Gastrocnemius medialis (tissue), 4 donors: ENCODE data around the gene EIF2S2. TPM values are rescaled to one million over a fixed set of nuclear protein-coding genes. Genes with fewer than 3 reads are reported as not detected.

Source experiments
- ATAC-seq, 2 donors: fragments of 150-250 bp; one replicate each; pipeline ENCODE4 v1.9.1; 2016
- DNase-seq, 2 donors: peaks; one replicate each; pipeline ENCODE4 v3.0.0-alpha.2; 2019
- H3K27ac ChIP-seq, 4 donors: fragments of 200-600 bp; sonication (generic); 1 replicate in 1 of 4; 2 replicates in 3 of 4; pipeline ENCODE4 v1.5.1; 2016 to 2018; ENCODE audit warnings: mild to moderate bottlenecking in 2 of 4, moderate library complexity in 1 of 4
- H3K27me3 ChIP-seq, 3 donors: fragments of 200-600 bp; sonication (generic) in 2 of 3; 1 replicate in 1 of 3; 2 replicates in 2 of 3; pipeline versions ENCODE4 v1.5.1 to v1.6.0; 2016 to 2019; ENCODE audit warnings: mild to moderate bottlenecking in 1 of 3, moderate library complexity in 1 of 3
- H3K36me3 ChIP-seq, 2 donors: fragments of 200-600 bp; sonication (generic) in 1 of 2; one replicate each; pipeline ENCODE4 v1.5.1; 2017 to 2018
- H3K4me1 ChIP-seq, 2 donors: fragments of 200-600 bp; sonication (generic) in 1 of 2; one replicate each; pipeline ENCODE4 v1.5.1; 2016 to 2017; ENCODE audit warnings: mild to moderate bottlenecking in 2 of 2
- H3K4me3 ChIP-seq, 4 donors: fragments of 200-600 bp; sonication (generic) in 3 of 4; 1 replicate in 1 of 4; 2 replicates in 3 of 4; pipeline ENCODE4 v1.5.1; 2016 to 2019; ENCODE audit warnings: mild to moderate bottlenecking in 2 of 4
- H3K9me3 ChIP-seq, 3 donors: fragments of 200-600 bp; sonication (generic) in 2 of 3; 1 replicate in 1 of 3; 2 replicates in 2 of 3; pipeline ENCODE4 v1.5.1; 2016 to 2019
- CTCF ChIP-seq, 5 experiments: fragments of 450-650 bp in 3 of 5; fragments of 200-600 bp in 2 of 5; sonication (generic) in 2 of 5; IDR thresholded peaks in 4 of 5; conservative IDR thresholded peaks in 1 of 5; 1 replicate in 4 of 5; 2 replicates in 1 of 5; pipeline ENCODE4 v1.5.1; 2016 to 2019; ENCODE audit warnings: antibody characterized with exemption in 5 of 5, mild to moderate bottlenecking in 3 of 5, moderate library complexity in 3 of 5
- POLR2A ChIP-seq, 2 donors: fragments of 450-650 bp; IDR thresholded peaks; one replicate each; pipeline ENCODE4 v1.6.1; 2017; ENCODE audit warnings: antibody characterized with exemption in 2 of 2, mild to moderate bottlenecking in 2 of 2, moderate library complexity in 2 of 2
- in situ Hi-C, 4 donors: fragments of 200-750 bp; cut with MboI; loops; one replicate each; pipeline versions ENCODE4 v1.15.0 to v1.8.0; 2017; ENCODE audit warnings: low sequenced_read_pairs in 4 of 4
- intact Hi-C: fragments of 100-400 bp; cut with DNase I; formaldehyde crosslinking; loops from one replicate; pipeline ENCODE4 v1.15.1; 2023; ENCODE audit warnings: low total_unique reads
- total RNA-seq, 4 donors: library from RNA; depleted of rRNA; stranded (reverse); fragments of >200 nt; gene quantifications; one replicate each; pipeline versions ENCODE4 v1.1.0 to v1.2.3, GENCODE V29; 2016

EIF2S2 gene
- total RNA-seq, 4 donors from 2014 or later, result 79.0 to 85.2 (median 83.9) TPM

GRCh38 chr20:34075647-34076046 lies 36.4 kb downstream of the EIF2S2 start:
- Histone ChIP-seq H3K9me3 (no peaks in the 10 kb centered on the region), H3K36me3 (peaks cover 0 to 51% of the 10 kb centered on the region in 2 donors), H3K27ac (no peak overlapping the region), H3K27me3 (no peaks in the 10 kb centered on the region), H3K4me3 (no peak overlapping the region), H3K4me1 (peaks cover 0 to 9% of the 10 kb centered on the region in 2 donors)
- no peak for TF ChIP-seq POLR2A (IDR thresholded peaks at IDR 0.05)
- TF ChIP-seq CTCF (IDR thresholded peaks at IDR 0.05 in 4 of 5, conservative IDR thresholded peaks at IDR 0.05 in 1 of 5), result peak in 1 of 5 experiments; percentile 13
- ATAC-seq (no peak), DNase-seq (no peak)
- intact Hi-C loops (no loop called here), in situ Hi-C loops (no loop called here)

- H3K36me3 ChIP-seq, result peaks cover 0 to 37% of the 10 kb centered on the region in 2 donors
- H3K4me1 ChIP-seq, result peaks cover 5 to 19% of the 10 kb centered on the region in 2 donors
- in situ Hi-C loops (loop anchor here in 1 of 4 donors (25.0 kb wide), 1 partner anchor 137 kb away; no protein-coding TSS in a partner anchor), intact Hi-C loops (no loop called here)
- H3K27ac ChIP-seq, result no peak overlapping the region
- DNase-seq (no peak), ATAC-seq (no peak)
- H3K9me3 ChIP-seq, result no peaks in the 10 kb centered on the region
- TF ChIP-seq POLR2A (IDR thresholded peaks at IDR 0.05) (no peak), CTCF (IDR thresholded peaks at IDR 0.05 in 4 of 5, conservative IDR thresholded peaks at IDR 0.05 in 1 of 5) (no peak)
- no peak overlapping the region for H3K4me3 ChIP-seq
- H3K27me3 ChIP-seq, result no peaks in the 10 kb centered on the region
These were observed 37.8 kb downstream of the EIF2S2 start for GRCh38 chr20:34074101-34074760.

GRCh38 chr20:34072778-34073177 lies 39.3 kb downstream of the EIF2S2 start:
- Histone ChIP-seq H3K4me1 (peaks cover 16 to 29% of the 10 kb centered on the region in 2 donors), H3K36me3 (peaks cover 0 to 24% of the 10 kb centered on the region in 2 donors), H3K27me3 (no peaks in the 10 kb centered on the region), H3K9me3 (no peaks in the 10 kb centered on the region), H3K27ac (no peak overlapping the region), H3K4me3 (no peak overlapping the region)
- in situ Hi-C loops (loop anchor here in 1 of 4 donors (25.0 kb wide), 1 partner anchor 135 kb away; no protein-coding TSS in a partner anchor), intact Hi-C loops (no loop called here)
- no peak for ATAC-seq
- no peak for DNase-seq
- TF ChIP-seq CTCF (IDR thresholded peaks at IDR 0.05 in 4 of 5, conservative IDR thresholded peaks at IDR 0.05 in 1 of 5) (no peak), POLR2A (IDR thresholded peaks at IDR 0.05) (no peak)

- H3K9me3 ChIP-seq, result no peaks in the 10 kb centered on the region
- ATAC-seq, result no peak
- no peak for DNase-seq
- peaks cover 0 to 18% of the 10 kb centered on the region in 2 donors for H3K36me3 ChIP-seq
- intact Hi-C loops (no loop called here), in situ Hi-C loops (loop anchor here in 1 of 4 donors (25.0 kb wide), 1 partner anchor 135 kb away; no protein-coding TSS in a partner anchor)
- no peak overlapping the region for H3K4me3 ChIP-seq
- H3K4me1 ChIP-seq, result peaks cover 16 to 29% of the 10 kb centered on the region in 2 donors
- no peak overlapping the region for H3K27ac ChIP-seq
- TF ChIP-seq CTCF (IDR thresholded peaks at IDR 0.05 in 4 of 5, conservative IDR thresholded peaks at IDR 0.05 in 1 of 5) (no peak), POLR2A (IDR thresholded peaks at IDR 0.05) (no peak)
- no peaks in the 10 kb centered on the region for H3K27me3 ChIP-seq
These were observed 40.0 kb downstream of the EIF2S2 start for GRCh38 chr20:34072076-34072475.
